ENCODE data around the gene SLC22A3. TPM values are rescaled to one million over a fixed set of nuclear protein-coding genes. Genes with fewer than 3 reads are reported as not detected.
A peak's percentile ranks its signal among the peaks of the same experiment; 100 is the strongest.

Gene SLC22A3
- total RNA-seq, 1 donor from 2014 or later = 0.57 TPM

DNA sequence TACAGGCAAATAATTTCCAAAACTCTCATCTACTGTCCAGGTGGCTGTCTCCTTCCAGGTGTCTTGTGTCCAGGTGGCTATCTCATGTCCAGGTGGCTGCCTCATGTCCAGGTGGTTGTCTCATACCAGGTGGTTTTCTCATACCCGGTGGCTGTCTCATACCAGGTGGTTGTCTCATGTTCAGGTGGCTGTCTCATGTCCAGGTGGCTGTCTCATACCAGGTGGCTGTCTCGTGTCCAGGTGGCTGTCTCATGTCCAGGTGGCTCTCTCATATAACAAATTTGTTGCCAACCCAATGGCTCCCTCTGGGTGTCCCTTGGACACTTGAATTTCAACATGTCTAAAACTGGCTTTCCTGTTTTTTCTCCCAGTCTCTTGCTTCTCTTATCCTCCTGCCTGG, 14.3 kb upstream of the SLC22A3 start:
- DNase-seq (ENCODE audit: low read depth) (no peak), FAIRE-seq (no peak)
- no peak overlapping the region for H3K9ac ChIP-seq (ENCODE audit: low read length)
- H3K27me3 Mint-ChIP-seq (ENCODE audit: low read depth, unreplicated experiment) = peaks cover 27% of the 10 kb centered on the region
- no peak for TF ChIP-seq EZH2 (IDR thresholded peaks at IDR 0.05; ENCODE audit: insufficient read depth, low read length)
- TF ChIP-seq, protein P1, sequence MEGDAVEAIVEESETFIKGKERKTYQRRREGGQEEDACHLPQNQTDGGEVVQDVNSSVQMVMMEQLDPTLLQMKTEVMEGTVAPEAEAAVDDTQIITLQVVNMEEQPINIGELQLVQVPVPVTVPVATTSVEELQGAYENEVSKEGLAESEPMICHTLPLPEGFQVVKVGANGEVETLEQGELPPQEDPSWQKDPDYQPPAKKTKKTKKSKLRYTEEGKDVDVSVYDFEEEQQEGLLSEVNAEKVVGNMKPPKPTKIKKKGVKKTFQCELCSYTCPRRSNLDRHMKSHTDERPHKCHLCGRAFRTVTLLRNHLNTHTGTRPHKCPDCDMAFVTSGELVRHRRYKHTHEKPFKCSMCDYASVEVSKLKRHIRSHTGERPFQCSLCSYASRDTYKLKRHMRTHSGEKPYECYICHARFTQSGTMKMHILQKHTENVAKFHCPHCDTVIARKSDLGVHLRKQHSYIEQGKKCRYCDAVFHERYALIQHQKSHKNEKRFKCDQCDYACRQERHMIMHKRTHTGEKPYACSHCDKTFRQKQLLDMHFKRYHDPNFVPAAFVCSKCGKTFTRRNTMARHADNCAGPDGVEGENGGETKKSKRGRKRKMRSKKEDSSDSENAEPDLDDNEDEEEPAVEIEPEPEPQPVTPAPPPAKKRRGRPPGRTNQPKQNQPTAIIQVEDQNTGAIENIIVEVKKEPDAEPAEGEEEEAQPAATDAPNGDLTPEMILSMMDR (IDR thresholded peaks at IDR 0.05; ENCODE audit: insufficient read depth, low read depth, low read length) = no peak
- no peaks in the 10 kb centered on the region for H3K27me3 ChIP-seq (ENCODE audit: insufficient read depth, low read length)
- H3K79me2 ChIP-seq (ENCODE audit: insufficient read depth, low read length) = no peaks in the 10 kb centered on the region
- no peaks in the 10 kb centered on the region for H3K36me3 ChIP-seq (ENCODE audit: insufficient read depth, low read length)
- H3K9me3 ChIP-seq (ENCODE audit: insufficient read depth, low read depth, low read length) = no peaks in the 10 kb centered on the region
- no peaks in the 10 kb centered on the region for H3K36me3 Mint-ChIP-seq (ENCODE audit: low read depth, unreplicated experiment)
- H3K27ac ChIP-seq (ENCODE audit: low read depth, low read length) = no peak overlapping the region
- peaks cover 11% of the 10 kb centered on the region for H3K4me1 Mint-ChIP-seq (ENCODE audit: low read depth, unreplicated experiment)
- no peak overlapping the region for H3K4me3 Mint-ChIP-seq (ENCODE audit: unreplicated experiment)
- H2AFZ ChIP-seq (ENCODE audit: low read depth, low read length) = no peak overlapping the region
- H3K4me3 ChIP-seq (ENCODE audit: insufficient read depth, low read depth, low read length) = no peak overlapping the region
- H3K4me1 ChIP-seq (ENCODE audit: insufficient read depth, low read length) = no peaks in the 10 kb centered on the region
- no peak overlapping the region for H3K27ac Mint-ChIP-seq (ENCODE audit: unreplicated experiment)
- H3K9me3 Mint-ChIP-seq (ENCODE audit: unreplicated experiment) = peaks cover 10% of the 10 kb centered on the region
- H4K20me1 ChIP-seq (ENCODE audit: insufficient read depth, low read length) = no peaks in the 10 kb centered on the region
- no peak overlapping the region for H3K4me2 ChIP-seq (ENCODE audit: low read length)

DNA sequence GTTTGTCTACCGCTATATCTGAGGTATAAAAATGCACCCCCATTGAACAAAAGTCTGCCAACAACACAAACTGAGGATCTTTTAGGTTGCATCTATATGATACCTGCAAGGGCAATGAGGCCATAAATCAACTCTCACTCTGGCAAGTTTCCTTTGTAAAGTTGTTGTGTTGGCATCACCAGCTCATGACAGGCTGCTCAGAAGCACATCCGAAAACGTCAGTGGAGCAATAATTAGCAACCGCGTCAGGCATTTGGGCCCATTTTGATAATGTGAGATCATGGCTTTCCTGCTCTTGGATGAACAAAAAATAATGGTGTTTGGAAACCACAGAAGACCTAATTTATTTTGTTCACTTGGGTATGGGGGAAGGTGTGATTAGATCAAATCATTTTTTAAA, 12.0 kb upstream of the SLC22A3 start:
- FAIRE-seq (no peak), DNase-seq (ENCODE audit: low read depth) (no peak)
- TF ChIP-seq, protein P1 (IDR thresholded peaks at IDR 0.05; ENCODE audit: insufficient read depth, low read depth, low read length) = no peak
- TF ChIP-seq EZH2 (IDR thresholded peaks at IDR 0.05; ENCODE audit: insufficient read depth, low read length) = no peak
- no peaks in the 10 kb centered on the region for H3K4me1 ChIP-seq (ENCODE audit: insufficient read depth, low read length)
- H4K20me1 ChIP-seq (ENCODE audit: insufficient read depth, low read length) = no peaks in the 10 kb centered on the region
- H3K27ac ChIP-seq (ENCODE audit: low read depth, low read length) = no peak overlapping the region
- no peak overlapping the region for H3K4me3 Mint-ChIP-seq (ENCODE audit: unreplicated experiment)
- H3K79me2 ChIP-seq (ENCODE audit: insufficient read depth, low read length) = no peaks in the 10 kb centered on the region
- no peak overlapping the region for H3K27ac Mint-ChIP-seq (ENCODE audit: unreplicated experiment)
- peaks cover 11% of the 10 kb centered on the region for H3K4me1 Mint-ChIP-seq (ENCODE audit: low read depth, unreplicated experiment)
- peaks cover 10% of the 10 kb centered on the region for H3K9me3 Mint-ChIP-seq (ENCODE audit: unreplicated experiment)
- H3K9ac ChIP-seq (ENCODE audit: low read length) = no peak overlapping the region
- H3K9me3 ChIP-seq (ENCODE audit: insufficient read depth, low read depth, low read length) = no peaks in the 10 kb centered on the region
- no peak overlapping the region for H3K4me2 ChIP-seq (ENCODE audit: low read length)
- peaks cover 21% of the 10 kb centered on the region for H3K27me3 Mint-ChIP-seq (ENCODE audit: low read depth, unreplicated experiment)
- no peak overlapping the region for H3K4me3 ChIP-seq (ENCODE audit: insufficient read depth, low read depth, low read length)
- no peaks in the 10 kb centered on the region for H3K36me3 ChIP-seq (ENCODE audit: insufficient read depth, low read length)
- H3K36me3 Mint-ChIP-seq (ENCODE audit: low read depth, unreplicated experiment) = no peaks in the 10 kb centered on the region
- H3K27me3 ChIP-seq (ENCODE audit: insufficient read depth, low read length) = no peaks in the 10 kb centered on the region
- H2AFZ ChIP-seq (ENCODE audit: low read depth, low read length) = no peak overlapping the region

DNA sequence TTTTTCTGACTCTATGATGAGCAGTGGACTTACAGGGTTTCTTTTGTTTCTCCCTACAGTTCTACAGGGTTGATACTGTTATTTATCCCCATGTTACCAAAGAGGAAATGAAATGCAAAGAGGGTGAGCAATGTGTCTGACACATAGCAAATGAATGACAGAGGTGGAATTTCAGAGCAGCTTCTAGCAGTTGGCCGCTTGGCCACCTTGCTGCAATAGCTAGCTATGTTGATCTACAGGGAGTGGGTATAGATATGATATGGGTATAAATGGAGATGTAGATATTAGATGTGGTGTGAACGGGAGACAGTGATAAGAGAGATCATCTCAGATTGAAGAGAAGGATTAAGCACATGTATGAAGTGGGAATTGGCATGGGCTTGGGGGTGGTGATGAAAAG, 10.9 kb upstream of the SLC22A3 start:
- peaks cover 11% of the 10 kb centered on the region for H3K4me1 Mint-ChIP-seq (ENCODE audit: low read depth, unreplicated experiment)
- peaks cover 9% of the 10 kb centered on the region for H3K9me3 Mint-ChIP-seq (ENCODE audit: unreplicated experiment)
- peaks cover 14% of the 10 kb centered on the region for H3K27me3 Mint-ChIP-seq (ENCODE audit: low read depth, unreplicated experiment)
- Histone ChIP-seq H3K27ac (ENCODE audit: low read depth, low read length) (no peak overlapping the region), H3K79me2 (ENCODE audit: insufficient read depth, low read length) (no peaks in the 10 kb centered on the region), H4K20me1 (ENCODE audit: insufficient read depth, low read length) (no peaks in the 10 kb centered on the region), H3K4me2 (ENCODE audit: low read length) (peak overlapping the region; percentile 54), H3K4me1 (ENCODE audit: insufficient read depth, low read length) (no peaks in the 10 kb centered on the region), H2AFZ (ENCODE audit: low read depth, low read length) (no peak overlapping the region), H3K36me3 (ENCODE audit: insufficient read depth, low read length) (no peaks in the 10 kb centered on the region), H3K9me3 (ENCODE audit: insufficient read depth, low read depth, low read length) (no peaks in the 10 kb centered on the region), H3K4me3 (ENCODE audit: insufficient read depth, low read depth, low read length) (no peak overlapping the region), H3K9ac (ENCODE audit: low read length) (no peak overlapping the region), H3K27me3 (ENCODE audit: insufficient read depth, low read length) (no peaks in the 10 kb centered on the region)
- no peak overlapping the region for H3K4me3 Mint-ChIP-seq (ENCODE audit: unreplicated experiment)
- FAIRE-seq = no peak
- peak; percentile 61 for DNase-seq (ENCODE audit: low read depth)
- no peak overlapping the region for H3K27ac Mint-ChIP-seq (ENCODE audit: unreplicated experiment)
- no peaks in the 10 kb centered on the region for H3K36me3 Mint-ChIP-seq (ENCODE audit: low read depth, unreplicated experiment)
- no peak for TF ChIP-seq EZH2 (IDR thresholded peaks at IDR 0.05; ENCODE audit: insufficient read depth, low read length)
- TF ChIP-seq, protein P1 (IDR thresholded peaks at IDR 0.05; ENCODE audit: insufficient read depth, low read depth, low read length) = no peak
